ENCODE measurements around the gene MAPK13.

- TF ChIP-seq POLR2A (IDR thresholded peaks at IDR 0.05): no peak
- TF ChIP-seq POLR2AphosphoS5 (IDR thresholded peaks at IDR 0.05): no peak
Observed at GRCh38 chr6:36110050-36110449, 20.3 kb upstream of the MAPK13 start.
